Fibroblast of lung (primary cell): ENCODE measurements around the gene ANKS6.

ENCODE experiments used
- EZH2 ChIP-seq: IDR thresholded peaks from 2 replicates; pipeline ENCODE4 v1.5.1; 2012; ENCODE audit warnings: low read length, control low read depth, mild to moderate bottlenecking; ENCODE audit errors: missing control alignments
- TF ChIP-seq, protein P1 (sequence below), 2 donors: IDR thresholded peaks in 1 of 2; conservative IDR thresholded peaks in 1 of 2; 1 replicate in 1 of 2; 2 replicates in 1 of 2; pipeline ENCODE4 v1.5.1; 2011 to 2012; ENCODE audit warnings: low read length in 2 of 2, control low read depth in 1 of 2, inconsistent platforms in 1 of 2, low read depth in 1 of 2, mild to moderate bottlenecking in 1 of 2

DNA sequence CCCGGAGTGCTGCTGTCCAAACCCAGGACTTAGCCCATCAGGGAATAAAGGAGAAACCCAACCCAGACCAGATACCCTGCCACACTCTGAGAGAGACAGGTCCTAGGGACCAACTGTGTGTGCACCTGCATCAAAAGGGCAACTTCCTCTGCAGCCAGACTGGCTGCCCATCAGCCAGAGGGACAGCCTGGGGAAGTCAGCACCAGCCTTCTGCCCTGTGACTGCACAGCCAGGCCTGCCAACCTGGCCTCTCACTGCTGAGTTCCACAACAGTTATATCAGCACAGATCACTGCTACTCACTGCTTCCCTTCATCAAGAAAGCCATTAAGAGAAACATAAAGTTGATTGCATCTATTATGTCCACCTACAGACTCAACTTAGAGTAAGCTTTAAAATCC, 105.7 kb downstream of the ANKS6 start:
- TF ChIP-seq, protein P1, sequence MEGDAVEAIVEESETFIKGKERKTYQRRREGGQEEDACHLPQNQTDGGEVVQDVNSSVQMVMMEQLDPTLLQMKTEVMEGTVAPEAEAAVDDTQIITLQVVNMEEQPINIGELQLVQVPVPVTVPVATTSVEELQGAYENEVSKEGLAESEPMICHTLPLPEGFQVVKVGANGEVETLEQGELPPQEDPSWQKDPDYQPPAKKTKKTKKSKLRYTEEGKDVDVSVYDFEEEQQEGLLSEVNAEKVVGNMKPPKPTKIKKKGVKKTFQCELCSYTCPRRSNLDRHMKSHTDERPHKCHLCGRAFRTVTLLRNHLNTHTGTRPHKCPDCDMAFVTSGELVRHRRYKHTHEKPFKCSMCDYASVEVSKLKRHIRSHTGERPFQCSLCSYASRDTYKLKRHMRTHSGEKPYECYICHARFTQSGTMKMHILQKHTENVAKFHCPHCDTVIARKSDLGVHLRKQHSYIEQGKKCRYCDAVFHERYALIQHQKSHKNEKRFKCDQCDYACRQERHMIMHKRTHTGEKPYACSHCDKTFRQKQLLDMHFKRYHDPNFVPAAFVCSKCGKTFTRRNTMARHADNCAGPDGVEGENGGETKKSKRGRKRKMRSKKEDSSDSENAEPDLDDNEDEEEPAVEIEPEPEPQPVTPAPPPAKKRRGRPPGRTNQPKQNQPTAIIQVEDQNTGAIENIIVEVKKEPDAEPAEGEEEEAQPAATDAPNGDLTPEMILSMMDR (conservative IDR thresholded peaks at IDR 0.05 in 1 of 2, IDR thresholded peaks at IDR 0.05 in 1 of 2; ENCODE audit: low read depth in 1 of 2, low read length in 2 of 2): no peak
- TF ChIP-seq EZH2: no peak
